HCT116 (cell line): ENCODE measurements around the gene SIRT7. TPM values are rescaled to one million over a fixed set of nuclear protein-coding genes. Genes with fewer than 3 reads are reported as not detected.

Experiments used
- ATAC-seq: fragments of 200-7000 bp; cut with Tn5 transposase; 2 replicates; pipeline ENCODE4 v1.9.1; 2020; ENCODE audit warnings: mild to moderate bottlenecking, moderate library complexity
- BruUV-seq: library from RNA; stranded (reverse); fragments of 400-500 nt; replicated peaks from 2 replicates; lab custom pipeline; 2021; lab: Mats Ljungman, UMichigan
- CTCF ChIA-PET: fragments of 300-600 bp; sonication (Branson Sonifier 250); formaldehyde crosslinking; loops from one replicate; lab custom pipeline; 2021; ENCODE audit warnings: antibody characterized with exemption; lab: Charles Lee
- POLR2A ChIA-PET: fragments of 300-600, 350-600 bp; sonication (Branson Sonifier 250); formaldehyde crosslinking; loops from one replicate; lab custom pipeline; 2021; ENCODE audit warnings: antibody characterized with exemption; lab: Charles Lee
- RAD21 ChIA-PET, 2 experiments: fragments of 300-600 bp; sonication (Branson Sonifier 250); formaldehyde crosslinking; loops; one replicate each; lab custom pipeline; 2023; ENCODE audit warnings: low total read pairs in 2 of 2; ENCODE audit not compliant: uncharacterized antibody in 2 of 2, unreplicated experiment in 2 of 2, low non-redundant PET in 1 of 2; lab: Charles Lee
- DNase-seq: peaks from one replicate; pipeline ENCODE4 v3.0.0-alpha.2; 2010; ENCODE audit warnings: low read depth, low spot score
- H2AFZ ChIP-seq: fragments of 200-600 bp; shearing (Covaris generic), sonication (generic); 2 replicates; pipeline ENCODE4 v1.6.1; 2017; ENCODE audit warnings: low read depth, mixed run types, mixed read lengths, antibody characterized with exemption, low read length; ENCODE audit not compliant: poor library complexity, severe bottlenecking
- H3K27ac ChIP-seq: 2 replicates; pipeline ENCODE4 v1.5.1; 2012; ENCODE audit warnings: low read depth, low read length
- H3K27me3 ChIP-seq: fragments of 200-600 bp; sonication (generic); 2 replicates; pipeline ENCODE4 v1.6.1; 2016; ENCODE audit warnings: mixed run types, low read length, mixed read lengths; ENCODE audit not compliant: insufficient read depth
- H3K36me3 ChIP-seq, 2 experiments: fragments of 200-500 bp in 1 of 2; fragments of 200-600 bp in 1 of 2; sonication (Bioruptor generic) in 1 of 2; sonication (generic) in 1 of 2; 2 replicates each; pipeline versions ENCODE4 v1.5.1 to v1.6.1; 2014 to 2016; ENCODE audit warnings: low read length in 2 of 2, inconsistent platforms in 1 of 2, mixed read lengths in 1 of 2, mixed run types in 1 of 2; ENCODE audit not compliant: insufficient read depth in 2 of 2, control insufficient read depth in 1 of 2
- H3K4me1 ChIP-seq, 2 experiments: fragments of 200-600 bp in 1 of 2; sonication (generic) in 1 of 2; 2 replicates each; pipeline versions ENCODE4 v1.5.1 to v1.6.1; 2012 to 2017; ENCODE audit warnings: low read length in 2 of 2, inconsistent platforms in 1 of 2, mild to moderate bottlenecking in 1 of 2, mixed read lengths in 1 of 2, mixed run types in 1 of 2, moderate library complexity in 1 of 2; ENCODE audit not compliant: insufficient read depth in 2 of 2, control insufficient read depth in 1 of 2
- H3K4me2 ChIP-seq: fragments of 200-600 bp; sonication (generic); 2 replicates; pipeline ENCODE4 v1.6.1; 2017; ENCODE audit warnings: mixed run types, low read length, mixed read lengths
- H3K4me3 ChIP-seq, 2 experiments: fragments of 200-600 bp in 1 of 2; sonication (generic) in 1 of 2; replicated peaks in 1 of 2; 2 replicates each; pipeline ENCODE4 v1.5.1; 2011 to 2016; ENCODE audit warnings: low read length in 2 of 2, control low read depth in 1 of 2, low read depth in 1 of 2, mild to moderate bottlenecking in 1 of 2, mixed read lengths in 1 of 2, mixed run types in 1 of 2
- H3K79me2 ChIP-seq: fragments of 200-600 bp; sonication (generic); 2 replicates; pipeline ENCODE4 v1.6.1; 2017; ENCODE audit warnings: mild to moderate bottlenecking, mixed run types, low read length, moderate library complexity, mixed read lengths; ENCODE audit not compliant: insufficient read depth
- H3K9ac ChIP-seq: fragments of 200-600 bp; sonication (generic); 2 replicates; pipeline ENCODE4 v1.6.1; 2016; ENCODE audit warnings: low read length, mixed read lengths
- H3K9me2 ChIP-seq: fragments of 200-600 bp; sonication (generic), shearing (Covaris generic); 2 replicates; pipeline ENCODE4 v1.6.1; 2017; ENCODE audit warnings: mixed run types, mild to moderate bottlenecking, moderate library complexity; ENCODE audit not compliant: insufficient read depth
- H3K9me3 ChIP-seq, 2 experiments: fragments of 200-500 bp in 1 of 2; fragments of 200-600 bp in 1 of 2; sonication (Bioruptor generic) in 1 of 2; sonication (generic) in 1 of 2; 2 replicates each; pipeline ENCODE4 v1.6.1; 2014 to 2017; ENCODE audit warnings: low read length in 2 of 2, mixed read lengths in 2 of 2, inconsistent platforms in 1 of 2, low read depth in 1 of 2, mild to moderate bottlenecking in 1 of 2, mixed run types in 1 of 2, moderate library complexity in 1 of 2; ENCODE audit not compliant: control insufficient read depth in 1 of 2, insufficient read depth in 1 of 2
- H4K20me1 ChIP-seq: fragments of 200-600 bp; sonication (generic), shearing (Covaris generic); 2 replicates; pipeline ENCODE4 v1.6.1; 2017; ENCODE audit warnings: mixed run types, mild to moderate bottlenecking, moderate library complexity; ENCODE audit not compliant: insufficient read depth
- ATF3 ChIP-seq: IDR thresholded peaks from 2 replicates; pipeline ENCODE4 v1.6.1; 2012
- CTCF ChIP-seq, 3 experiments: fragments of 200-600 bp in 1 of 3; sonication (generic) in 1 of 3; IDR thresholded peaks in 2 of 3; conservative IDR thresholded peaks in 1 of 3; 2 replicates each; pipeline ENCODE4 v1.5.1; 2012 to 2017; ENCODE audit warnings: low read depth in 2 of 3, low read length in 2 of 3, antibody characterized with exemption in 1 of 3, borderline replicate concordance in 1 of 3, control low read depth in 1 of 3, mild to moderate bottlenecking in 1 of 3, mixed read lengths in 1 of 3, mixed run types in 1 of 3, moderate library complexity in 1 of 3; ENCODE audit not compliant: insufficient read depth in 1 of 3
- EGR1 ChIP-seq: IDR thresholded peaks from 2 replicates; pipeline ENCODE4 v1.6.1; 2012; ENCODE audit warnings: low read depth
- EZH2 ChIP-seq: fragments of 200-600 bp; sonication (generic); IDR thresholded peaks from 2 replicates; pipeline ENCODE4 v1.6.1; 2017; ENCODE audit warnings: antibody characterized with exemption, mixed run types
- EZH2phosphoT487 ChIP-seq: fragments of 200-600 bp; IDR thresholded peaks from 2 replicates; pipeline ENCODE4 v1.6.1; 2018; ENCODE audit warnings: antibody characterized with exemption, borderline replicate concordance
- MAX ChIP-seq: IDR thresholded peaks from 2 replicates; pipeline ENCODE4 v1.6.1; 2012
- POLR2A ChIP-seq: IDR thresholded peaks from 2 replicates; pipeline ENCODE4 v1.7.0; 2011; ENCODE audit warnings: borderline replicate concordance; ENCODE audit not compliant: insufficient read depth, insufficient read length; ENCODE audit errors: extremely low read depth
- POLR2AphosphoS5 ChIP-seq: IDR thresholded peaks from 2 replicates; pipeline ENCODE4 v1.6.1; 2011; ENCODE audit warnings: mild to moderate bottlenecking, low read depth, low read length, moderate library complexity
- SIN3A ChIP-seq: IDR thresholded peaks from 2 replicates; pipeline ENCODE4 v1.6.1; 2012; ENCODE audit warnings: low read depth
- SRF ChIP-seq: IDR thresholded peaks from 2 replicates; pipeline ENCODE4 v1.6.1; 2012; ENCODE audit warnings: low read depth
- TCF7L2 ChIP-seq: IDR thresholded peaks from 2 replicates; pipeline ENCODE4 v1.7.0; 2011; ENCODE audit warnings: borderline replicate concordance, inconsistent platforms; ENCODE audit not compliant: insufficient read depth, insufficient read length; ENCODE audit errors: extremely low read depth
- ZBTB33 ChIP-seq: IDR thresholded peaks from 2 replicates; pipeline ENCODE4 v1.6.1; 2011; ENCODE audit warnings: mild to moderate bottlenecking, low read length, moderate library complexity; ENCODE audit not compliant: insufficient replicate concordance; ENCODE audit errors: extremely low read depth
- ZNF274 ChIP-seq: fragments of 200-500 bp; sonication (Bioruptor generic); IDR thresholded peaks from 2 replicates; pipeline ENCODE4 v1.6.1; 2014; ENCODE audit warnings: mild to moderate bottlenecking, low read depth, low read length, inconsistent platforms
- intact Hi-C: fragments of 100-400 bp; cut with micrococcal nuclease; formaldehyde crosslinking; loops from 2 replicates; pipeline ENCODE4 v1.10.0; 2022
- total RNA-seq: library from RNA; stranded (reverse); gene quantifications from one replicate; pipeline ENCODE4 v1.2.1, GENCODE V29; 2021; ENCODE audit not compliant: unreplicated experiment

The SIRT7 gene
- total RNA-seq, 1 experiment from 2014 or later, result 62.6 TPM

GRCh38 chr17:81934850-81935708 is 17.1 kb upstream of the SIRT7 start (continued):
- no peak for TF ChIP-seq CTCF (IDR thresholded peaks at IDR 0.05 in 2 of 3, conservative IDR thresholded peaks at IDR 0.05 in 1 of 3; ENCODE audit: borderline replicate concordance in 1 of 3, insufficient read depth in 1 of 3, low read depth in 2 of 3, low read length in 2 of 3)
- TF ChIP-seq POLR2AphosphoS5, result no peak
- no peak for TF ChIP-seq MAX
- TF ChIP-seq TCF7L2, result no peak
- no peak for TF ChIP-seq EGR1
- TF ChIP-seq EZH2phosphoT487, result no peak
- no peak for TF ChIP-seq ZNF274

GRCh38 chr17:81934098-81934757 is 16.3 kb upstream of the SIRT7 start:
- Histone ChIP-seq H3K27ac (peak overlapping the region; percentile 8; the same call in 1 of the 2 replicates), H3K4me2 (no peak overlapping the region), H3K79me2 (peaks cover 17% of the 10 kb centered on the region), H4K20me1 (no peaks in the 10 kb centered on the region), H3K27me3 (no peaks in the 10 kb centered on the region), H3K9me2 (no peaks in the 10 kb centered on the region), H3K4me3 (no peak overlapping the region)
- BruUV-seq, result no TSS peak
- no peak for ATAC-seq
- TF ChIP-seq SIN3A (no peak), ZBTB33 (no peak), POLR2A (no peak), SRF (no peak), MAX (no peak), EZH2phosphoT487 (no peak), ATF3 (no peak), EGR1 (no peak), EZH2 (no peak)
- TF ChIP-seq, all 23 proteins: peak for 0
- ChIA-PET CTCF (no interaction called here), POLR2A (interaction anchor here (1.0 kb wide), 1 partner anchor 89 kb away, joined by 4 read pairs; the partner anchor contains the start of genes CENPX and LRRC45), RAD21 (interaction anchor here in 1 of 2 experiments (0.5 kb wide), 1 partner anchor 86 kb away, joined by 3 read pairs; no protein-coding TSS in a partner anchor)
- no peak overlapping the region for H3K9ac ChIP-seq
- H2AFZ ChIP-seq, result no peak overlapping the region
- intact Hi-C loops, result no loop called here
- H3K9me3 ChIP-seq, result no peaks in the 10 kb centered on the region
- peaks cover 12 to 60% of the 10 kb centered on the region in 2 experiments; a peak in 3 of 4 replicates for H3K4me1 ChIP-seq
- H3K36me3 ChIP-seq, result peaks cover 6 to 33% of the 10 kb centered on the region in 2 experiments; a peak in 2 of 4 replicates
- no peak for DNase-seq
